ENCODE data around the gene TIMM10B.

TIMM10B gene

GRCh38 chr11:6486256-6486655 is 5.0 kb downstream of the TIMM10B start:
- no peak for TF ChIP-seq POLR2AphosphoS5 (IDR thresholded peaks at IDR 0.05; ENCODE audit: low read depth, low read length)
- no peak for TF ChIP-seq SIN3A (IDR thresholded peaks at IDR 0.05; ENCODE audit: borderline replicate concordance, insufficient read depth, low read length)
- no peak for TF ChIP-seq TAF1 (IDR thresholded peaks at IDR 0.05; ENCODE audit: borderline replicate concordance, insufficient read depth, low read length)
- TF ChIP-seq FOXP2 (optimal IDR thresholded peaks at IDR 0.05; ENCODE audit: borderline replicate concordance, extremely low read depth, extremely low read length, insufficient read depth), result no peak
- TF ChIP-seq REST (IDR thresholded peaks at IDR 0.05; ENCODE audit: insufficient read depth in 1 of 2, low read depth in 2 of 2, low read length in 2 of 2), result no peak

- no peak for TF ChIP-seq POLR2AphosphoS5 (IDR thresholded peaks at IDR 0.05; ENCODE audit: low read depth, low read length)
- no peak for TF ChIP-seq TAF1 (IDR thresholded peaks at IDR 0.05; ENCODE audit: borderline replicate concordance, insufficient read depth, low read length)
- no peak for TF ChIP-seq FOXP2 (optimal IDR thresholded peaks at IDR 0.05; ENCODE audit: borderline replicate concordance, extremely low read depth, extremely low read length, insufficient read depth)
- no peak for TF ChIP-seq REST (IDR thresholded peaks at IDR 0.05; ENCODE audit: insufficient read depth in 1 of 2, low read depth in 2 of 2, low read length in 2 of 2)
- TF ChIP-seq SIN3A (IDR thresholded peaks at IDR 0.05; ENCODE audit: borderline replicate concordance, insufficient read depth, low read length), result no peak
These were observed 5.6 kb downstream of the TIMM10B start for GRCh38 chr11:6486938-6487337.

- no peak for TF ChIP-seq FOXP2 (optimal IDR thresholded peaks at IDR 0.05; ENCODE audit: borderline replicate concordance, extremely low read depth, extremely low read length, insufficient read depth)
- no peak for TF ChIP-seq SIN3A (IDR thresholded peaks at IDR 0.05; ENCODE audit: borderline replicate concordance, insufficient read depth, low read length)
- no peak for TF ChIP-seq POLR2AphosphoS5 (IDR thresholded peaks at IDR 0.05; ENCODE audit: low read depth, low read length)
- TF ChIP-seq REST (IDR thresholded peaks at IDR 0.05; ENCODE audit: insufficient read depth in 1 of 2, low read depth in 2 of 2, low read length in 2 of 2), result no peak
- TF ChIP-seq TAF1 (IDR thresholded peaks at IDR 0.05; ENCODE audit: borderline replicate concordance, insufficient read depth, low read length), result no peak
These were observed 7.0 kb downstream of the TIMM10B start for GRCh38 chr11:6488342-6488741.

- TF ChIP-seq REST (IDR thresholded peaks at IDR 0.05; ENCODE audit: insufficient read depth in 1 of 2, low read depth in 2 of 2, low read length in 2 of 2) (no peak), FOXP2 (optimal IDR thresholded peaks at IDR 0.05; ENCODE audit: borderline replicate concordance, extremely low read depth, extremely low read length, insufficient read depth) (no peak), SIN3A (IDR thresholded peaks at IDR 0.05; ENCODE audit: borderline replicate concordance, insufficient read depth, low read length) (no peak), TAF1 (IDR thresholded peaks at IDR 0.05; ENCODE audit: borderline replicate concordance, insufficient read depth, low read length) (no peak), POLR2AphosphoS5 (IDR thresholded peaks at IDR 0.05; ENCODE audit: low read depth, low read length) (no peak)
These were observed 7.5 kb downstream of the TIMM10B start for GRCh38 chr11:6488821-6489220.

GRCh38 chr11:6489306-6489705 is 8.0 kb downstream of the TIMM10B start:
- TF ChIP-seq REST (IDR thresholded peaks at IDR 0.05; ENCODE audit: insufficient read depth in 1 of 2, low read depth in 2 of 2, low read length in 2 of 2) (no peak), TAF1 (IDR thresholded peaks at IDR 0.05; ENCODE audit: borderline replicate concordance, insufficient read depth, low read length) (no peak), POLR2AphosphoS5 (IDR thresholded peaks at IDR 0.05; ENCODE audit: low read depth, low read length) (no peak), SIN3A (IDR thresholded peaks at IDR 0.05; ENCODE audit: borderline replicate concordance, insufficient read depth, low read length) (no peak), FOXP2 (optimal IDR thresholded peaks at IDR 0.05; ENCODE audit: borderline replicate concordance, extremely low read depth, extremely low read length, insufficient read depth) (no peak)
